ENCODE measurements around the gene TBC1D9B.

DNA sequence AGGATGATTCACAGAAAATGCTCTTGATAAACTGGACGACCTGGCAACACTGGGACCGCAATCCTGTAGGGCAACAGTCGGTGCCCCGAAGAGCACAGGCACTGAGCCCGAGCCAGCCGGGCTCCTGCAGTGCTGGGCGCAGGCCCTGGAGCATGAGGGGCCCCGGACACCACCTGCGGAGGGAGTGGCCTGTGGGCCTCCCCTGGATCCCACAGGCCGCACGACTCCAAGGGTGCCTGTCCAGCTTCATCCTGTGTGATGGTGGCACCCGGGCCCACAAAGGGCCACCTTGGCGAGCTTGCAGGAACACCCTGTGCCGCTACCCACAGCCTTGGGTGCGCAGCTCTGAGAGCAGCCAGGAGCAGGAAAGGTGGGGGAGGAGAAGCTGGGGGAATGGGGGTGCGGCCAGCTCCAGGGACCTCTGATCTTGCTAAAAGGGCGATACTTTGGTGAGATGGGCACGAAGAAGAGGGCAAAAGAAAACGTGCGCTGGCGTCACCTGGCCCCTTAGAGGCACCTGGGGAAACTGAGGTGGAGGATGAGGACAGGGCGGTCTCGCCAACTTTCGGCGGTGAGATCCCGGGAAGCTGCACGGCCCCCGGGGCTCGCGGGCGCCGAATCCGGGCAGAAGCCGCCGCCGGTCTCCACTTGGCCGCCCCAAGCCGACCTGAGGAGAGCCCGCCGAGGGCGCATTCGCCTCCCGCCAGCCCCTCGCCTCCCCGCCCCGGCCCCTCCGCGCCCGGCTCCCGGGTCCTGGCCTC is 722 bp downstream of the TBC1D9B start:
- TF ChIP-seq, protein P1, sequence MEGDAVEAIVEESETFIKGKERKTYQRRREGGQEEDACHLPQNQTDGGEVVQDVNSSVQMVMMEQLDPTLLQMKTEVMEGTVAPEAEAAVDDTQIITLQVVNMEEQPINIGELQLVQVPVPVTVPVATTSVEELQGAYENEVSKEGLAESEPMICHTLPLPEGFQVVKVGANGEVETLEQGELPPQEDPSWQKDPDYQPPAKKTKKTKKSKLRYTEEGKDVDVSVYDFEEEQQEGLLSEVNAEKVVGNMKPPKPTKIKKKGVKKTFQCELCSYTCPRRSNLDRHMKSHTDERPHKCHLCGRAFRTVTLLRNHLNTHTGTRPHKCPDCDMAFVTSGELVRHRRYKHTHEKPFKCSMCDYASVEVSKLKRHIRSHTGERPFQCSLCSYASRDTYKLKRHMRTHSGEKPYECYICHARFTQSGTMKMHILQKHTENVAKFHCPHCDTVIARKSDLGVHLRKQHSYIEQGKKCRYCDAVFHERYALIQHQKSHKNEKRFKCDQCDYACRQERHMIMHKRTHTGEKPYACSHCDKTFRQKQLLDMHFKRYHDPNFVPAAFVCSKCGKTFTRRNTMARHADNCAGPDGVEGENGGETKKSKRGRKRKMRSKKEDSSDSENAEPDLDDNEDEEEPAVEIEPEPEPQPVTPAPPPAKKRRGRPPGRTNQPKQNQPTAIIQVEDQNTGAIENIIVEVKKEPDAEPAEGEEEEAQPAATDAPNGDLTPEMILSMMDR (IDR thresholded peaks at IDR 0.05 in 2 of 3, conservative IDR thresholded peaks at IDR 0.05 in 1 of 3; ENCODE audit: borderline replicate concordance in 1 of 3, insufficient read depth in 1 of 3, low read depth in 2 of 3, low read length in 2 of 3): no peak
- TF ChIP-seq POLR2A (IDR thresholded peaks at IDR 0.05; ENCODE audit: borderline replicate concordance, extremely low read depth, insufficient read depth, insufficient read length): no peak
- no peak for TF ChIP-seq EZH2 (IDR thresholded peaks at IDR 0.05)
- TF ChIP-seq ZNF274 (IDR thresholded peaks at IDR 0.05; ENCODE audit: low read depth, low read length): no peak
- no peak for TF ChIP-seq SRF (IDR thresholded peaks at IDR 0.05; ENCODE audit: low read depth)
- TF ChIP-seq EZH2phosphoT487 (IDR thresholded peaks at IDR 0.05; ENCODE audit: borderline replicate concordance): no peak
- no peak for TF ChIP-seq YY1 (IDR thresholded peaks at IDR 0.05; ENCODE audit: extremely low read depth, insufficient replicate concordance, low read depth, low read length)
- no peak for TF ChIP-seq ELF1 (IDR thresholded peaks at IDR 0.05; ENCODE audit: borderline replicate concordance, low read depth)
- no peak for TF ChIP-seq RAD21 (IDR thresholded peaks at IDR 0.05; ENCODE audit: low read depth)

Measured in HCT116 (cell line).